ENCODE data around the gene MOXD1.
A peak's percentile ranks its signal among the peaks of the same experiment; 100 is the strongest.

The MOXD1 gene

GRCh38 chr6:132401618-132402285, 477 bp upstream of the MOXD1 start:
- no peak for DNase-seq (ENCODE audit: extremely low read depth, low read depth)
- peak overlapping the region; percentile 80 for H3K4me3 ChIP-seq (replicated peaks; ENCODE audit: low read depth, low read length)
- TF ChIP-seq CTCF (IDR thresholded peaks at IDR 0.05; ENCODE audit: low read depth, low read length, missing control alignments), result no peak

GRCh38 chr6:132400555-132400882, 756 bp downstream of the MOXD1 start:
- no peak for TF ChIP-seq CTCF (IDR thresholded peaks at IDR 0.05; ENCODE audit: low read depth, low read length, missing control alignments)
- DNase-seq (ENCODE audit: extremely low read depth, low read depth), result no peak
- H3K4me3 ChIP-seq (replicated peaks; ENCODE audit: low read depth, low read length), result peak overlapping the region; percentile 80

GRCh38 chr6:132399376-132400074, 1.8 kb downstream of the MOXD1 start:
- peak; percentile 52 for DNase-seq (ENCODE audit: extremely low read depth, low read depth)
- H3K4me3 ChIP-seq (replicated peaks; ENCODE audit: low read depth, low read length), result peak overlapping the region; percentile 80
- TF ChIP-seq CTCF (IDR thresholded peaks at IDR 0.05; ENCODE audit: low read depth, low read length, missing control alignments), result no peak

- H3K4me3 ChIP-seq (replicated peaks; ENCODE audit: low read depth, low read length), result no peak overlapping the region
- TF ChIP-seq CTCF (IDR thresholded peaks at IDR 0.05; ENCODE audit: low read depth, low read length, missing control alignments), result no peak
- DNase-seq (ENCODE audit: extremely low read depth, low read depth), result no peak
Observed at GRCh38 chr6:132395015-132395597, 6.2 kb downstream of the MOXD1 start.

- TF ChIP-seq CTCF (IDR thresholded peaks at IDR 0.05; ENCODE audit: low read depth, low read length, missing control alignments), result peak; percentile 18
- no peak overlapping the region for H3K4me3 ChIP-seq (replicated peaks; ENCODE audit: low read depth, low read length)
- DNase-seq (ENCODE audit: extremely low read depth, low read depth), result no peak
Observed at GRCh38 chr6:132392792-132393191, 8.5 kb downstream of the MOXD1 start.

- H3K4me3 ChIP-seq (replicated peaks; ENCODE audit: low read depth, low read length), result peak overlapping the region; percentile 9
- no peak for TF ChIP-seq CTCF (IDR thresholded peaks at IDR 0.05; ENCODE audit: low read depth, low read length, missing control alignments)
- DNase-seq (ENCODE audit: extremely low read depth, low read depth), result no peak
Observed at GRCh38 chr6:132392270-132392646, 9.0 kb downstream of the MOXD1 start.

Measured in HFF-Myc (cell line).